Adipocyte (in vitro differentiated cells): ENCODE results near the gene SPECC1.
"Not testable (repeated sequence)": the region's sequence is repeated elsewhere in the genome, so short reads cannot be mapped to it uniquely, and the experiment has no call there.

Experiments
- DNase-seq: peaks from one replicate; pipeline ENCODE4 v3.0.0-alpha.2; 2015; ENCODE audit warnings: low read depth
- H3K27me3 ChIP-seq: replicated peaks from 2 replicates; pipeline ENCODE4 v1.7.0; 2013; ENCODE audit warnings: mild to moderate bottlenecking, low read length, moderate library complexity; ENCODE audit not compliant: control insufficient read depth, insufficient read depth
- H3K36me3 ChIP-seq: 2 replicates; pipeline ENCODE4 v1.7.0; 2013; ENCODE audit warnings: low read length, mild to moderate bottlenecking, moderate library complexity; ENCODE audit not compliant: control insufficient read depth, insufficient read depth, severe bottlenecking
- H3K4me1 ChIP-seq: 2 replicates; pipeline ENCODE4 v1.7.0; 2013; ENCODE audit warnings: mild to moderate bottlenecking, low read length, moderate library complexity; ENCODE audit not compliant: control insufficient read depth, insufficient read depth
- H3K4me3 ChIP-seq: 2 replicates; pipeline ENCODE4 v1.7.0; 2013; ENCODE audit warnings: mild to moderate bottlenecking, low read length, moderate library complexity
- H3K9ac ChIP-seq: 2 replicates; pipeline ENCODE4 v1.7.0; 2013; ENCODE audit warnings: mild to moderate bottlenecking, low read length, moderate library complexity
- H3K9me3 ChIP-seq: 2 replicates; pipeline ENCODE4 v1.7.0; 2013; ENCODE audit warnings: mild to moderate bottlenecking, low read length, moderate library complexity; ENCODE audit not compliant: control insufficient read depth

The SPECC1 gene

GRCh38 chr17:20089756-20090547 lies 80.8 kb downstream of the SPECC1 start:
- H3K4me3 ChIP-seq: no peak overlapping the region
- H3K4me1 ChIP-seq: peaks cover 61% of the 10 kb centered on the region
- DNase-seq: no peak
- H3K9ac ChIP-seq: no peak overlapping the region
- no peaks in the 10 kb centered on the region for H3K36me3 ChIP-seq
- H3K27me3 ChIP-seq: no peaks in the 10 kb centered on the region
- H3K9me3 ChIP-seq: no peaks in the 10 kb centered on the region

- Histone ChIP-seq H3K27me3 (no peaks in the 10 kb centered on the region), H3K9ac (peak overlapping the region; percentile 77), H3K9me3 (no peaks in the 10 kb centered on the region), H3K4me3 (peak overlapping the region; percentile 53), H3K4me1 (peaks cover 57% of the 10 kb centered on the region), H3K36me3 (no peaks in the 10 kb centered on the region)
- no peak for DNase-seq
Observed at GRCh38 chr17:20091174-20092029, 82.2 kb downstream of the SPECC1 start.

DNA sequence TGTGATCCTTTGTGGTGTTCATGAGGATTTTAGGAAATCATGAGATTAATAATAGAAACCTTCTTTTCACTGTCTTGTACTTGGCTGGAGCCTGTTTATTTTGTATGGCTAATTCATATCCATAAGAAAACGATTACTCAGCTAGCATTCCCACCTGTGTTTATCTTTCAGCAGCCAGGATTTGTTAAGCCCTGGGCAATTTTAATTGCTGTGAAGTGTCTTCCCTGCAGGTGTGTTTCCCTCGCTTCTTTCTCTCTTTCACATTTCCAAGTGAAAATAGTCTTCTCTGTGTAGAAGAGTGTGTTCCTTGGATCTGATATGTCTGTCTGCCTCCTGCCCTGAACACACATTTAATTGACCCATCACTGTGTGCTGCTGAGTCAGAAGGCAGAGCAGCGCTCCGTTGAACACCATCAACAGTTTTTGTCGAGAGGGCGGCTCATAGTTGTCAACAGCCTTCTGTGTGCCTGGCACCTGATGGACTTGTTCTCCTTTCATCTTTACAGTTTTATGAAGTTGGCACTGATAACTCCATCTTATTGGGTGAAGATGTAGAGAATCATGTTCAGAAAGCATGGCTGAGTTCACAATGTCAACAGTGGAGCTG lies 83.2 kb downstream of the SPECC1 start:
- Histone ChIP-seq H3K36me3 (no peaks in the 10 kb centered on the region), H3K9me3 (no peaks in the 10 kb centered on the region), H3K4me1 (peaks cover 47% of the 10 kb centered on the region), H3K9ac (peak overlapping the region; percentile 77), H3K4me3 (peak overlapping the region; percentile 53), H3K27me3 (no peaks in the 10 kb centered on the region)
- no peak for DNase-seq

- no peak for DNase-seq
- no peak overlapping the region for H3K9ac ChIP-seq
Observed at GRCh38 chr17:20092973-20093626, 83.9 kb downstream of the SPECC1 start.

GRCh38 chr17:20094777-20095176 lies 85.6 kb downstream of the SPECC1 start:
- H3K4me3 ChIP-seq: peak overlapping the region; percentile 41
- no peak for DNase-seq
- H3K36me3 ChIP-seq: no peaks in the 10 kb centered on the region
- H3K27me3 ChIP-seq: no peaks in the 10 kb centered on the region
- H3K9me3 ChIP-seq: no peaks in the 10 kb centered on the region
- peaks cover 45% of the 10 kb centered on the region for H3K4me1 ChIP-seq
- H3K9ac ChIP-seq: peak overlapping the region; percentile 48

More at GRCh38 chr17:20092973-20093626, 83.9 kb downstream of the SPECC1 start:
- no peak overlapping the region for H3K4me3 ChIP-seq
- H3K36me3 ChIP-seq: no peaks in the 10 kb centered on the region
- H3K27me3 ChIP-seq: no peaks in the 10 kb centered on the region
- H3K4me1 ChIP-seq: peaks cover 45% of the 10 kb centered on the region
- no peaks in the 10 kb centered on the region for H3K9me3 ChIP-seq

GRCh38 chr17:20095336-20096080 lies 86.3 kb downstream of the SPECC1 start:
- Histone ChIP-seq H3K9ac (peak overlapping the region; percentile 48), H3K36me3 (no peaks in the 10 kb centered on the region), H3K4me3 (peak overlapping the region; percentile 41), H3K9me3 (no peaks in the 10 kb centered on the region), H3K4me1 (peaks cover 44% of the 10 kb centered on the region), H3K27me3 (no peaks in the 10 kb centered on the region)
- DNase-seq: peak; percentile 50

- Histone ChIP-seq H3K9me3 (no peaks in the 10 kb centered on the region), H3K27me3 (no peaks in the 10 kb centered on the region), H3K36me3 (no peaks in the 10 kb centered on the region), H3K4me3 (no peak overlapping the region), H3K9ac (no peak overlapping the region), H3K4me1 (peaks cover 34% of the 10 kb centered on the region)
- no peak for DNase-seq
Observed at GRCh38 chr17:20096430-20096829, 87.3 kb downstream of the SPECC1 start.

GRCh38 chr17:20097330-20097729 lies 88.2 kb downstream of the SPECC1 start:
- DNase-seq: no peak
- H3K9me3 ChIP-seq: no peaks in the 10 kb centered on the region
- no peak overlapping the region for H3K4me3 ChIP-seq
- H3K36me3 ChIP-seq: no peaks in the 10 kb centered on the region
- no peak overlapping the region for H3K9ac ChIP-seq
- peaks cover 25% of the 10 kb centered on the region for H3K4me1 ChIP-seq
- no peaks in the 10 kb centered on the region for H3K27me3 ChIP-seq

GRCh38 chr17:20098314-20098713 lies 89.2 kb downstream of the SPECC1 start:
- Histone ChIP-seq H3K4me3 (no peak overlapping the region), H3K9me3 (no peaks in the 10 kb centered on the region), H3K4me1 (peaks cover 18% of the 10 kb centered on the region), H3K36me3 (no peaks in the 10 kb centered on the region), H3K27me3 (no peaks in the 10 kb centered on the region), H3K9ac (no peak overlapping the region)
- no peak for DNase-seq

GRCh38 chr17:20100806-20101205 lies 91.6 kb downstream of the SPECC1 start:
- not testable (repeated sequence) for DNase-seq, H3K9me3 ChIP-seq, H3K4me3 ChIP-seq, H3K36me3 ChIP-seq, H3K9ac ChIP-seq, H3K27me3 ChIP-seq
- H3K4me1 ChIP-seq: peaks cover 13% of the 10 kb centered on the region
